ENCODE results near the gene PID1.

Gene PID1

DNA sequence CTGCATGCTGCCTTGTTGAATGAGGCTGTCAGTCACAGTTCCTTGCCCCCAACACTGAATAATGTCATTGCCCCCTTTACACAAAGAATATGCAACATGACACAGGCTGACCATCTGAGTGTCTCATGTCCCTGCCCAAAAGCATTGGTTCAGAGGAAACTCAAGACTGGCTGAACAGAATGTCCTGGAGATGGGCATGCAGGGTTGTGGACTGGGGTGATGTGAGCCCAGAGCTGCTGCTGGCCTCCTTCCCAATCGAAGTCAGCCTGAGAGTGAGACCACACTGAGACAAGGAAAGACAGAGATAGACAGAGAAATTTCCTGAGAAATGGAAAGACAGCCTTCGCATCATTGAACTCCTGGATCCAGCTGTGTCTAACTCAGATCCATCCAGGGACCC lies 110.1 kb downstream of the PID1 start:
- Histone ChIP-seq H3K36me3 (replicated peaks) (no peaks in the 10 kb centered on the region), H3K27me3 (ENCODE audit: low read depth) (no peaks in the 10 kb centered on the region), H3K9me3 (no peaks in the 10 kb centered on the region), H3K4me3 (no peak overlapping the region), H3K4me1 (no peaks in the 10 kb centered on the region)
- in situ Hi-C loops (cut with MboI; ENCODE audit: low sequenced_read_pairs) = no loop called here
- DNase-seq (ENCODE audit: low spot score in 2 of 2) = no peak

DNA sequence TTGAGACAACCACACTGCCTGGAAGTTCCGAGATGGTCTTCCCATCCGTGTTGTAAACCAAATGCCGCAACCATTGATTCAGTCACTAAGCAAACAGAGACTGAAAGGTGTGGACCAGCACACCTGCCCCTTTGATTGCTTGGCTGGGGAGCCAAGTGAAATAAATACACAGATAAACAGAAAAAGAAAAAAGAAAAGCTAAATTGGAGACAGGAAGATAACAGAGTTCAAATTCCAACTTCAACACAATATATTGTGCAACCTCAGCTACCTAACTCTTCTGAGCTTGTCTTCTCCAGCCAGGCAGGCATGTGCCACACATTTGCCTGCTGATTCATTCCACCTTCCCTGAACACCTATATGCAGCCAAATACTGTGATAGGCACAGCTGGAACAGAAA lies 110.9 kb downstream of the PID1 start:
- no peaks in the 10 kb centered on the region for H3K27me3 ChIP-seq (ENCODE audit: low read depth)
- in situ Hi-C loops (cut with MboI; ENCODE audit: low sequenced_read_pairs) = no loop called here
- H3K4me1 ChIP-seq = no peaks in the 10 kb centered on the region
- no peaks in the 10 kb centered on the region for H3K9me3 ChIP-seq
- DNase-seq (ENCODE audit: low spot score in 2 of 2) = no peak
- H3K4me3 ChIP-seq = no peak overlapping the region
- H3K36me3 ChIP-seq (replicated peaks) = no peaks in the 10 kb centered on the region

DNA sequence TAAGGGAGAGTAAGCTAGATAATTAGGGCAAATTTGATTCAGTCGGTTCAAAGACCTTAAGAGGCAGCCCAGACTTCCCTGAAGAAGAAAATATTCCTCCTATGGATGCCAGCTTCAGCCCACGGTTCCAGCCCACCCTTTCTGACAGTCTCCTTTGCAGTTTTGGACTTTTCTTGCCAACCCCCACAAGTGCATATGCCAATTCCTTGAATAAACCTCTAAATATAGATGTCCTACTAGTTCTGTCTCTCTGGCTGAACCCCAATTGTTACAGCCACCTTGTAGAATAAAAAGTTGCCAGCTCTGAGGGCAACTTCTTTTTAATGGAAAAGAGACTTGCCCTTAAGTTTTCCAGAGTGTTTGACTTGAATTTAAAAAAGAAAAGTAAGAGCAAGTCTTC lies 111.7 kb downstream of the PID1 start:
- no peak for DNase-seq (ENCODE audit: low spot score in 2 of 2)
- no peaks in the 10 kb centered on the region for H3K27me3 ChIP-seq (ENCODE audit: low read depth)
- no peak overlapping the region for H3K4me3 ChIP-seq
- no peaks in the 10 kb centered on the region for H3K9me3 ChIP-seq
- in situ Hi-C loops (cut with MboI; ENCODE audit: low sequenced_read_pairs) = no loop called here
- no peaks in the 10 kb centered on the region for H3K4me1 ChIP-seq
- no peaks in the 10 kb centered on the region for H3K36me3 ChIP-seq (replicated peaks)

DNA sequence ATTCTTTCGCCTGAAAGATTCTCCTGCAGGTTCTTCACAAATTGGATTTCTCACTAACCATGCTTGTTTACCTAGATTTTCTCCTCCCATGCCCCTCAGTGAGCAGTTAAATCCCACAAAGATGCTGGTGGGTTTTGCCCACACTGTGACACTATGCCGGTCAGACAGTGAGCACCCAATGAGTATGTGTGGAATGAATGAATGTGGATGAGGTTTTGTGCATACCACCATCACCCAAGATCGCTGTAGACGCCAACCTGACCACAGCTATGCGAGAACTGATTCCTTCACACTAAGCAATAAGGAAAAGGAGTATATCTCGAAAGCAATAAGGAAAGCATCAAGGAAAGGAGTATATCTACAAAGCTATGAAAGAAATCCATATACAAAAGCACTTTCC lies 116.7 kb downstream of the PID1 start:
- in situ Hi-C loops (cut with MboI; ENCODE audit: low sequenced_read_pairs) = no loop called here
- Histone ChIP-seq H3K4me1 (no peaks in the 10 kb centered on the region), H3K9me3 (no peaks in the 10 kb centered on the region), H3K27me3 (ENCODE audit: low read depth) (no peaks in the 10 kb centered on the region), H3K36me3 (replicated peaks) (no peaks in the 10 kb centered on the region), H3K4me3 (no peak overlapping the region)
- no peak for DNase-seq (ENCODE audit: low spot score in 2 of 2)

DNA sequence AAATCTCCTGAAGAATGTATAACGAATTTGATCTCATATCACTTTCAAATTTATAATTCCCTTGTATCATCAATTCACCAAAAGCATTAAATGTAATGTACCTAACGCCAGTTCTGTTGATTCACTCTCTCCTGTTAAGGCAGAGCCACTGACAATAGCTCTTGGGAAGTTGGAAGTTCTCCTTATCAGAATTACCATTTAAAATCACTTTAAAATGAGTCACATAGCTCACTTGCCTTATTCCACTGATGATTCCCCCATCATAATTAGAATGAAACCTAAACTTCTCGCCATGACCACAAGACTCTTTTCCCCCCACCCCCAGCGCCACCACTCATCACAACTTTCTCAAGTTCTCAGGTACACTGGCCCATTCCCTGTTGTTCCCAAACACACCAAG lies 117.1 kb downstream of the PID1 start:
- Histone ChIP-seq H3K27me3 (ENCODE audit: low read depth) (no peaks in the 10 kb centered on the region), H3K4me1 (no peaks in the 10 kb centered on the region), H3K9me3 (no peaks in the 10 kb centered on the region), H3K4me3 (no peak overlapping the region), H3K36me3 (replicated peaks) (no peaks in the 10 kb centered on the region)
- no peak for DNase-seq (ENCODE audit: low spot score in 2 of 2)
- in situ Hi-C loops (cut with MboI; ENCODE audit: low sequenced_read_pairs) = no loop called here

DNA sequence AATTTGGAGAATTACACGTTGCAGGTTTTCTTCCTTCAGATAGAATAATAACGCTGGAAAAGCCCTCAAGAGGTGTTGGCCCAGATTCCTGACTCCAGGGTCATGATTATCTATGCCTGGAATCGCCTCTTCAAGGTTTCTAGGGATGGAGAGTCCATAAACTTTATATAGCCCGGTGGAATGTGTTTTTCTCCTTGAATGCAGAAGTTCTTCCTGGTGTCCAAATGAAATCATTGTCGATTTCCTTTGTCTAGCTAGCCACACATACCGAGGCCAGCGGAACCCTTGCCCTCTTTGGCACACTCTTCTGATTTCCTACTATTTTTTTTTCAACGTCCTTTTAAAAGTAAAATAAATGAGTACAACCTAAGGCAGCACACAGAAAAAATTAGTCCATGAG lies 117.8 kb downstream of the PID1 start:
- Histone ChIP-seq H3K9me3 (no peaks in the 10 kb centered on the region), H3K4me1 (no peaks in the 10 kb centered on the region), H3K27me3 (ENCODE audit: low read depth) (no peaks in the 10 kb centered on the region), H3K36me3 (replicated peaks) (no peaks in the 10 kb centered on the region), H3K4me3 (no peak overlapping the region)
- in situ Hi-C loops (cut with MboI; ENCODE audit: low sequenced_read_pairs) = no loop called here
- DNase-seq (ENCODE audit: low spot score in 2 of 2) = no peak

DNA sequence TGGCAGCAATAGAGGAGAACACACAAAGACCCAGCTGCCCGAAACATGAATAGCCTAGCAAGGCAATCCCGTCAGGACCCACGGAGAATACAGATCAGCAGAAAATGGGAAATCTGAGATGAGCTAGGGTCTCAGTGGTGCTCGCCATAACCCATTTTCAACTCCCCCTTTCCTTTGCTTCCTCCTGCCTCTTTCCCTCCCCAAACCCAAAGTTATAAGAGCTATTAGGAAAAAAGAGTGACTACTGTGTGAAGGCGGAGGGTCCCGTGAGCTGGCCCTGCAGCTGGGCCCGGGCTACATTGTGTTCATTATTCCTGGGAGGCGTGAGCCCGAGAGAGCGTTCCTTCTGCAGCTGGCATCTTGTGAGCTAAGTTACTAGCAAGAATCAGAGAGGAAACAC lies 118.4 kb downstream of the PID1 start:
- no peaks in the 10 kb centered on the region for H3K36me3 ChIP-seq (replicated peaks)
- no peak for DNase-seq (ENCODE audit: low spot score in 2 of 2)
- no peaks in the 10 kb centered on the region for H3K27me3 ChIP-seq (ENCODE audit: low read depth)
- no peaks in the 10 kb centered on the region for H3K4me1 ChIP-seq
- no peak overlapping the region for H3K4me3 ChIP-seq
- in situ Hi-C loops (cut with MboI; ENCODE audit: low sequenced_read_pairs) = no loop called here
- H3K9me3 ChIP-seq = no peaks in the 10 kb centered on the region

DNA sequence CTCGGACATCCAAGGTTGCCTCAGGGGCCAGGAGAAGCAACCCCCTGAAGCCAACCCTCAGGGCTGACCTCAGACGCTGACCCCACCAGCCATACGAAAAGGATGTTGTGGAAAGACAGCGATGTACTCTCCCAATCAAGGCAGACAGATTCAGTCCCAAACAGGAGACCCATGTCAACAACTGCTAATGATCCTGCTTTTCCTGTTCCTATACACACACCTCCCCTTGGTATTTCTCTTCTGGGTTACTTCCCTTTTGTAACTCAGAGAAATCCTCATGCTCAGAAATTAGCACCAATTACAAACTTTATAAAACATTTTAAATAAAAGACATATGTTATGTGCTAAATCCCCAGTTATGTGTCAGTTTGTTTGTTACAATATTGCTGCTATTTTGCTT lies 120.8 kb downstream of the PID1 start:
- H3K9me3 ChIP-seq = no peaks in the 10 kb centered on the region
- no peak overlapping the region for H3K4me3 ChIP-seq
- H3K27me3 ChIP-seq (ENCODE audit: low read depth) = no peaks in the 10 kb centered on the region
- no peaks in the 10 kb centered on the region for H3K4me1 ChIP-seq
- no peak for DNase-seq (ENCODE audit: low spot score in 2 of 2)
- in situ Hi-C loops (cut with MboI; ENCODE audit: low sequenced_read_pairs) = no loop called here
- H3K36me3 ChIP-seq (replicated peaks) = no peaks in the 10 kb centered on the region

DNA sequence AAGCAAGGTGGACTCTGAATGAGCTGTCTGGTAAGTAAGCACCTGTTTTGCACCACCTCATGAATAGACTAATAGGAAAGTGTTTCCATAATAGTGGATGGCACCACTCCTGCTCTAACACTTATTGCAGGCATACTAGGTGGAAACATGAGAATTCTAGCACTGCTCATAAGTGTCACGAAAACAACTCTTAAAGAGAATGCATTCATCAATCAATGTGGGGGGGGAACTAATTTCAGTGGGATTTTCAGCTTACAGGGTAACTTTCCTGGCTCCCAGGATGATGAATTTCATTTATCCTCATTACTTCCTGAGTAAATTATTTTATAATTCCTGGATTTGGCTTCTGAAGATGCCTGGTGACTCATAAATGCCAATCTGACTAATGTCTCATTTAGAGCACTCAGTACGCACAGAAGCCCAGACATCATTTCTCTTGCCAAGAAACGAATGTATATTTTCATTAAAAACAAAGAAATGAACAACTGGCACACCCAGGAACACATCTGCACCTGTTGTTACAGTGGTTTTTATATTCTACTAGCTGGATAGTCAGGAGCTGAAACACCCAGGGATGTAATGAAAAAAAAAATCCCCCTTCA lies 129.6 kb downstream of the PID1 start:
- no peak overlapping the region for H3K4me3 ChIP-seq
- H3K4me1 ChIP-seq = no peaks in the 10 kb centered on the region
- no peaks in the 10 kb centered on the region for H3K9me3 ChIP-seq
- H3K27me3 ChIP-seq (ENCODE audit: low read depth) = no peaks in the 10 kb centered on the region
- in situ Hi-C loops (cut with MboI; ENCODE audit: low sequenced_read_pairs) = no loop called here
- H3K36me3 ChIP-seq (replicated peaks) = no peaks in the 10 kb centered on the region
- DNase-seq (ENCODE audit: low spot score in 2 of 2) = no peak

DNA sequence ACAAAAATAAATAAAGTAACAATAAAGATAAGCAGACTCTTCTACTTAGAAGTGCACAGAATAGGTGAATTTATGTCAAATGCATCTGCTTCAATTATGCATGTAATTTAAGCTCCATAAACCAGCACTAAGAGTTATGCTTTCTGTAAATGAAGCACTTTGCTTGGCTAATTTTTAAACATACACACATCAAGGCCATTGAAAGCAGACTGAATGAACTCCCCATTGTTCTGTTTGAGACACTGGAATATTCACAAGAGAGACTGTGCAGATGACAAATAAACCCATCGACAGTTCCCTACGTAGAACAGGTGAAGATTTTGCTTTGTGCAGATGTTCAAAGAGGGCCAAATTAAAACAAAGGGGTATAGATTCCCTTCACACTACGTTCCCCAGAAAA lies 133.4 kb downstream of the PID1 start:
- Histone ChIP-seq H3K4me1 (no peaks in the 10 kb centered on the region), H3K27me3 (ENCODE audit: low read depth) (no peaks in the 10 kb centered on the region), H3K9me3 (no peaks in the 10 kb centered on the region), H3K4me3 (no peak overlapping the region), H3K36me3 (replicated peaks) (no peaks in the 10 kb centered on the region)
- no peak for DNase-seq (ENCODE audit: low spot score in 2 of 2)
- in situ Hi-C loops (cut with MboI; ENCODE audit: low sequenced_read_pairs) = no loop called here

DNA sequence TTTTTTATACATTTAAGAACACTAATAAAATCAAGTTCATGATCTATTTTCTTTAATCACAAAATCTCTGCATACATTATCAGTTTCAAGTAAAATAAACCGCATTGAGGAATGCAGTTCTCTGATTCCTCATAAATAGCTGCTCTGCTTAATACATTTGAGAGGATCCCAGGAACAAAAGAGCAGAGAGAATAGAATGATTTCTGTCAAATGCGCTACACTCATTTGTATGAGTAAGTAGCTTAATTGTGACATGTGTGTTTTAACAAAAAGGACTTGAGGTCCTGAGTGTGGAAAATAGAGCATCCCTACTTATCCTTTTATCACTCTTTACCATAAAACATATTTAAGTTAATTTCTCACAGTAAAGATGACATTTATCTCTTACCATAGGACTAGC lies 134.0 kb downstream of the PID1 start:
- H3K4me1 ChIP-seq = no peaks in the 10 kb centered on the region
- H3K4me3 ChIP-seq = no peak overlapping the region
- in situ Hi-C loops (cut with MboI; ENCODE audit: low sequenced_read_pairs) = no loop called here
- no peaks in the 10 kb centered on the region for H3K9me3 ChIP-seq
- H3K27me3 ChIP-seq (ENCODE audit: low read depth) = no peaks in the 10 kb centered on the region
- no peak for DNase-seq (ENCODE audit: low spot score in 2 of 2)
- no peaks in the 10 kb centered on the region for H3K36me3 ChIP-seq (replicated peaks)

DNA sequence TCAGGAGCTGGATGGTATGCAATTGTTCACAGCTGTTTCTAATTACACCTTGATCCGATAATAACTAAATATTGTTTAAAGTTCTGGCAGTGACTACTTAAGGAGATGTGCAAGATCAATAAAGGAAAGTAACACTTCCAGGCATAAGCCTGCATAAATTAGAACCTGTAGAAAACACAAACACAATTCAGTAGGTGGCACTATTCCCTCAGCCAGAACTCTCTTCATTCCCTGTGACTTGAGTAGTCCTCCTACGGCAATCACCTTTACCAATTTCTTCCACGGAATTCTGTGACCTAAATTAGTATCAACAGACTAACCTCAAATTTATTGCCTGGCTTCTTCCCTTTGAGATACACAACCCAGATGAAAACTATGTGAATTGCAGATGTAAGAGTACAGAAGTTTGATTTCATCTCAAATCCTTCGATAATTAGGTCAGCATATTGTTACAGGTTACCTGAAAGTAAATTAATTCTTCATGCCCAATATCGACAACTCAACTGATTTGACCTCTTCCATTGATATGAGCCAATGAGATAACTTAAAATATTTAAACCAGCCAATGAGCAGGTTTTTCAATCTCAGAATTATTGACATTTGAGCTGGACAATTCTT lies 137.8 kb downstream of the PID1 start:
- Histone ChIP-seq H3K27me3 (ENCODE audit: low read depth) (no peaks in the 10 kb centered on the region), H3K36me3 (replicated peaks) (no peaks in the 10 kb centered on the region), H3K9me3 (no peaks in the 10 kb centered on the region), H3K4me1 (no peaks in the 10 kb centered on the region), H3K4me3 (no peak overlapping the region)
- in situ Hi-C loops (cut with MboI; ENCODE audit: low sequenced_read_pairs) = no loop called here
- DNase-seq (ENCODE audit: low spot score in 2 of 2) = peak in 1 of 2 experiments; percentile 9

DNA sequence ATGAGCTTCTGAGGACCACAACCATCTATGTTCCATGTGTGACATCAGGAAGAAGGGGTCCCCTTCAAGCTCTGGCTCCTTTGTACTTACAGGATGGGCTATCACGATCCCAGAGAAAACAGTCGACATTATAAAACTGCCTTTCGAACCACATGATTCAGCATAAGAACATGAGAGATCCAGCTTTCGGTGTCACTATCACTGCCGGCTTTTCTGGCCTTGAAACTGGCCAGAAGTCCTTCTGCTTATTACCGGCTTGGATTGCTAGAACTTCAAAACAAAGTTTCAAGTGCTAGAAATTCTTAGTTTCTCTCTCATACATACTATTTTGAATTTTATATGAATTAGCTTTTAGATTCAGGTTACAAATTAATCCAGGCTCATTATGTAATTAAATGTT lies 138.9 kb downstream of the PID1 start:
- no peak overlapping the region for H3K4me3 ChIP-seq
- H3K9me3 ChIP-seq = no peaks in the 10 kb centered on the region
- no peaks in the 10 kb centered on the region for H3K4me1 ChIP-seq
- no peaks in the 10 kb centered on the region for H3K36me3 ChIP-seq (replicated peaks)
- DNase-seq (ENCODE audit: low spot score in 2 of 2) = no peak
- H3K27me3 ChIP-seq (ENCODE audit: low read depth) = no peaks in the 10 kb centered on the region
- in situ Hi-C loops (cut with MboI; ENCODE audit: low sequenced_read_pairs) = no loop called here

DNA sequence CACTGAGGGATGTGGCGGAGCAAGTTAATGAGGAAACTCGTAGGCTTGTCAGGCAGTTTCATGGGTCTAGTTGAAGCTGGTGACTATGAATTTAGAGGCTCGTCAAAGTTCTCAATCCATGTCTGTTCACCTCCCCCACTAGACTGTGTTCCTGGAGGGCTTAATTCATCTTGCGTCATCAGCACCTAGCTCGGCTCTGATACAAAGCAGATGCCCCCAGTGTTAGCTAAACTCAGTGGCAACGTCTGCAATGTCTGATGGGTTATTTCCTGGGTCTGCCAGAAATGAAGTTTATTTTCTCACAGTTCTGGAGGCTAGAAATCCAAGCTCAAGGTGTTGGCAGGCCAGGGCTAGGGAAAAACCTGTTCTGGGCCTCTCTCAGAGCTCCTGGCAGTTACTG lies 140.6 kb downstream of the PID1 start:
- H3K27me3 ChIP-seq (ENCODE audit: low read depth) = no peaks in the 10 kb centered on the region
- DNase-seq (ENCODE audit: low spot score in 2 of 2) = no peak
- in situ Hi-C loops (cut with MboI; ENCODE audit: low sequenced_read_pairs) = no loop called here
- no peaks in the 10 kb centered on the region for H3K4me1 ChIP-seq
- no peaks in the 10 kb centered on the region for H3K36me3 ChIP-seq (replicated peaks)
- no peaks in the 10 kb centered on the region for H3K9me3 ChIP-seq
- H3K4me3 ChIP-seq = no peak overlapping the region

DNA sequence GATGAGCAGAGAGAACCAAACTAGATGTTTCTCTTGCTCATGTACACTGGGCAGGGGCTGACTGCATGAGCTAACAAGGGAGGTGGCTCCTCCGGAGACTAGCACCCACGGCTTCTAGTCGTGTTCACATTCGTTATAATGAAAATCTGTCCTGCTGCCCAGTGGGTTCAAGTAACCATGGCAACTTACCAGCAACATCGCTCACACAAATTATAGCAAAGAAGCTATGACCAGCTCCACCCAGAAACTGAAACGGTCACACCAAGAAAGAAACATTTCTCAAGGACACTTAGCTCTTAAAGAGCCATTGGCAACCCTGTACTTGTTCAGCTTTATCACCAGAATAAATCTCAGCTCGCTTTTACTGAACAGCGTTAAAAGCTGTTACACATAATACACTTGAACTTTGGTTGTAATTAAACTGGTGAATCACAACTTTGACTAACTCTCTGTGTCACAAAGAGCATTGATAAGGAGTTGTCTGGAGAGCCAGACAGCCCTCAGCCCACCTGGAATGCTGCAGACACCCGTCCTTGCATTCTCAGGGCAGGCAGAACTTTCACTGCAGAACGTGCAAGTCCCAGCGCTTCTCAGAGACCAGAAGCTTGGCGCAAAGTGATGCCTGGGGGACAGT lies 141.2 kb downstream of the PID1 start:
- Histone ChIP-seq H3K27me3 (ENCODE audit: low read depth) (no peaks in the 10 kb centered on the region), H3K36me3 (replicated peaks) (no peaks in the 10 kb centered on the region), H3K4me1 (no peaks in the 10 kb centered on the region), H3K4me3 (no peak overlapping the region), H3K9me3 (no peaks in the 10 kb centered on the region)
- DNase-seq (ENCODE audit: low spot score in 2 of 2) = no peak
- in situ Hi-C loops (cut with MboI; ENCODE audit: low sequenced_read_pairs) = no loop called here
